ENCODE measurements around the gene HDAC10.

HDAC10 gene

DNA sequence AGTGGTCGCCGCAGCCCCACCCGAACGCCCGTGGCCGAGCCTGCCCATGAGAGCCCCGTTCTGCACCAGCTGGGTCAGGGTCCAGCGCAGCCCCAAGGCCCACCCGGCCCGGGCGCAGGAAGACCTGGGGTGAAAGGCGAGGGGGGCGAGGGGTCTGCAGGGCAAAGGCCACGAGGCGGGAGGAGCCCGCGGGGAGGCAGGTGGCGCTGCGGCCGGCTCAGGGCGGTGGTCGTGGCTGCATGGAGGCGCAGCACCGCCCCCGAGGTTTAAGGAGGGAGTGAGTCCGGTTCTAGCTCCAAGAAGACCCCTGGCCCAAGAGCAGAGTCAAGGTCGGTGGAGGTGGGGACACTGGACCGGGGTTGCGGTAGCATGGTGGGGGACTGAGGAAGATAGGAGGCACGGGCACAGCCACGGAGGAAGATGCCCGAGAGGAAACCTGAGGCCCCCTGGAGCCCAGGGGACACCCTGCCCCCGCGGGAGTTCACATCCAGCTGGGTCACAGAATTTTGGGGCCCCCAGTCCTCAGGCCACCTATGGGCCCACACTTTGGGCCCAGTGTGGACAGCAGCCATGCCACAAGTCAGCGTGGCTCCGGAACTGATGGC, 514 bp upstream of the HDAC10 start:
- no peak for TF ChIP-seq ZNF274 (IDR thresholded peaks at IDR 0.05; ENCODE audit: low read depth, low read length)
- H3K4me3 ChIP-seq (ENCODE audit: low read length), result no peak overlapping the region; the same call in 1 of the 2 replicates

DNA sequence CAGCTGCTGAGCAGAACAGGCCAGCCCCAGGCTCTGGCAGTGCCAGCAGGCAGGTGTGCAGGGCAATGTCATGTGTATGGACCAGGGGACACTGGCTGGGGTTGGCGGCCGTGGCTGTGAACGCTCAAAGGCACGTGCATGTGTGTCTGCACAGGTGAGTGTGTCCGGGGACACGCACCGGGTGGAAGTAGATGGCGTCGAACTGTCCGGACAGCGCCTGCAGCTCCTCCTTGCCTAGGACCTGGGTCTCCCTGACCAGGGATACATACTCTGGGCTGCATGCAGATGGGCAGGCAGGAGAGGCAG, 863 bp downstream of the HDAC10 start:
- peak overlapping the region; percentile 72; the same call in 1 of the 2 replicates for H3K4me3 ChIP-seq (ENCODE audit: low read length)
- TF ChIP-seq ZNF274 (IDR thresholded peaks at IDR 0.05; ENCODE audit: low read depth, low read length), result no peak

DNA sequence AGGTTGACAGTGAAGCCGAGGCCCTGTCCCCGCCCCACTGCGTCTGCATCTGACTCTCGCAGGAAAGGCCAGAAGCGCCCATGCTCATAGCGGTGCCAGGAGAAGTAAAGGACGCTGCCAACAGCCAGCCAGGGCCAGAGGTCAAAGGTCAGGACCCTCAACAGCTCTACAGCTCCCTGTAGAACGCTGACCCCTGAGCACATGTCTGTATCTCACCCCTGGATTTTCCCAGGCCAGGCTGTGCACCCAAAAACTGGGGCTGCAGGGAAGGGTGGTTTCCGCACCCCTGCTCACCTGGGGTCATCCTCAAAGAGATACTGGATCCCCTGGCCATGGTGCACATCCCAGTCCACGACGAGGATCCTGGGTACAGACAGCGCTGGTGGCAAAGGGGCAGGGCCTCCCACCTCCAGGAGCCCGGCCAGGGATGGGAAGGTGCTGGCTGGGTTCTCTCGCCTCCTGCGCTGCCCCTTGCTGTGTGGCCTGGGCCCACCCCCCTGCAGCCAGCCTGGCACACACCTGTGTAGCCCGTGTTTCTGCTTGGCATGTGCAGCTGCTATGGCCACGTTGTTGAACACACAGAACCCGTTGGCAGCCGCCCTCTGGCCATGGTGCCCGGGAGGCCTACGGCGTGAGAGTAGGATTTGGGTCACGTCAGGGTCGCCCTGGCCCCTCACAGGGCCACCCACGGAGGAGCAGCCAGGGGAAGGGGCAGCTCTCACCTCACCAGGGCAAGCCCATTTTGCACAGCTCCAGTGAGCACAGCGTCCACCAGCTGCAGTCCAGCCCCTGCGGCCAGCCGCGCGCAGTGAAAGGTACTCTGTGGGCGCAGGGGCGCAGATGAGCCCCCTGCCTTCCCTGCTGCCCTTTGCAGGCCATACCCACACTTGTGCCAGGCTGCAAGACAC, 1.5 kb downstream of the HDAC10 start:
- no peak for TF ChIP-seq ZNF274 (IDR thresholded peaks at IDR 0.05; ENCODE audit: low read depth, low read length)
- peak overlapping the region; percentile 72; the same call in 1 of the 2 replicates for H3K4me3 ChIP-seq (ENCODE audit: low read length)

DNA sequence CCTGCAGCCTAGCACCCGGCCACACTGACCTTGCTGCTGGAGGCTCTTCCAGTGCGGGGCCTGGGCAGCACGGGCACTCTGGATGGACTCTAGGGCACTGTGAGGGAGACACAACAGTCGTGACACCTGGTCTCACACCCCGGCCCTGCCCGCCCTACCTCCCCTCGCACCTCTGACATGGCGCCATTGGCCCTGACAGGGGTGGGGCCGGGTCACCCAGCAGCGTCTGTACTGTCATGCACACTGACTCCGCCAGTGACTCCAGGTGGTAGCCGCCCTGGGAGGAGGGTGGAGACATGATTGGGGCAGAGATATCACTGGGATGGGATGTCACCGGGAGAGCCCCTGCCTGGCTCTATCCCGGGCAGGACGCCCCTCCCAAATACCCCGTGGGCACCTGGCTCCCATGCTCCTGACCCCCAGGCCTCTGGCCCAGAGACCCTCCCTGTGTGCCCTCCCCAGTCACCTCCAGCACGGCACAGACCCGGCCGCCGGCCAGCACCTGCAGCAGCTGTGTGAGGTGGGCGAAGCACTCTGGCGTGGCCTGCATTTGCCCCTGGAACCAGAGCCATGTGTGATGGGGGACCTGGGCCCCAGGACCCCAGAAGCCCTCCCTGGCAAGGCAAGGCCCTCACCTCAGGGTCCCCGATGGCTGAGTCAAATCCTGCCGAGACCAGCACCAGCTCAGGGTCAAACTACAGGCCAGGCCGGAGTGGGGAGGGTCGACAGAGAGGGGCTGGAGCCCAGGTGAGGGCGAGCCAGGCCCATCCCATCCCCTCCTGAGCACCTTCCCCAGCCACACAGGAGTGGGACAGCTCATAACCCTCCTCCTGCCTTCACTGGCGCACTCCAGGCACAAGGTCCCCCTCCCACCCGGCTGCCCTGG, 2.6 kb downstream of the HDAC10 start:
- no peak overlapping the region for H3K4me3 ChIP-seq (ENCODE audit: low read length)
- no peak for TF ChIP-seq ZNF274 (IDR thresholded peaks at IDR 0.05; ENCODE audit: low read depth, low read length)

DNA sequence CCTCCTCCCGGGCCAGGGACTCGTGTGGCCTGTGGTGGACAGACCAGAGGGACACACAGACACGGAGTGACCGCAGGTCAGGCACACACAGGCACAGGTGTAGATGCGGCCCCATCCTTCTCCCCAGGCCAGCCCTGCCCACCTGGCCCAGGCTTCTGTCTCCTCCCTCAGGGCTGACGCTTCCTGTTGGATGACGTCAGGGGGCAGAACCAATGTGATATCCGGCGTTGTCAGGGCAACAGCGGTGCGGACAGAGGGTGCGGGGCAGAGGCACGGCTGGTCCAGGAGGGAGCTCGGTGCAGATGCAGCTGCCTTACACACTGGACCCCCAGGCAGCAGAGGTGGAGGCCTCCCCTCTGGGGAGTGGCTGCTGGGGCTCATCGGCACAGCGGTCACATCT, 3.3 kb downstream of the HDAC10 start:
- H3K4me3 ChIP-seq (ENCODE audit: low read length), result no peak overlapping the region
- no peak for TF ChIP-seq ZNF274 (IDR thresholded peaks at IDR 0.05; ENCODE audit: low read depth, low read length)

DNA sequence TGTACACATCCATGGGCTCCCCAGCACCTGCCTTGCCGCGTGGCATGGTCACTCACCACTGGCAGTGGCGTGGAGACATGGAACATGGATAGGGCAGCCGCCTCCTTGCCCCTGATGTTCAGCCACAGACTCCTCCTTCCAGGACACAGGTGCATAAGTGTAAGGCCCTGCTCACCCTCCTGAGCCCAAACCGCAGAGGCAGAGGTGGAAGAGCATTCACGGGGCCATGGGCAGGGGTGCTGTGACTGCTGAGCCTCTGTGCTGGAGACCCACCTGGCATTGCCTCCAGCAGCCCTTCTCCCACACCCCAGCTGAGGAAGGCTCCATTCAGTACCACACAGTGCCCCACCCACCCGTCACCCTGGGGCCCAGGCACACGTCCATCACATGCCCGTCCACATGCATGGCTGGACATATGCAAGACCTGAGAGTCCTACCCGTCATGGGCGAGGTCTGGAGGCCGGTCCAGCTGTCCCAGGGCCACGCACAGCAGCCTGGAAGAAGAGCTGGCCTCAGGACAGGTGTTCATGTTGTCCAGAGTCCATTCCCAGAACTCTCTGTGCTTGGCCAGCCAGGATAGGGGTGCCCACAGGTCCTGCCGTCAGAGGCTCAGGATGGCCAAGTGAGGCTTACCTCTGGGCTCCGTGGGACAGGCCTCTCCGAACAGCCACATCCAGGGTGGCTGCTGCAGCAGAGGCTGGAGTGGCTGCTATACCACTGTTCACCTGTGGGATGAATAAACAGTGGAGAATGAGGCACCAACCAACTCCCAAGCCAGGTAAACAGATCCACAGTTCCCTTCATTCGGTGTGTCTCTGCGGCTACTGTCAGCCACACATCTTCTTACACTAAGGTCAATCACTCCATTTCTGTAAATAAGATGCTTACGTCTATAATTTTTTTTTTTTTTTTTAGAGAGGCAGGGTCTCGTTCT, 4.6 kb downstream of the HDAC10 start:
- no peak for TF ChIP-seq ZNF274 (IDR thresholded peaks at IDR 0.05; ENCODE audit: low read depth, low read length)
- H3K4me3 ChIP-seq (ENCODE audit: low read length), result no peak overlapping the region

DNA sequence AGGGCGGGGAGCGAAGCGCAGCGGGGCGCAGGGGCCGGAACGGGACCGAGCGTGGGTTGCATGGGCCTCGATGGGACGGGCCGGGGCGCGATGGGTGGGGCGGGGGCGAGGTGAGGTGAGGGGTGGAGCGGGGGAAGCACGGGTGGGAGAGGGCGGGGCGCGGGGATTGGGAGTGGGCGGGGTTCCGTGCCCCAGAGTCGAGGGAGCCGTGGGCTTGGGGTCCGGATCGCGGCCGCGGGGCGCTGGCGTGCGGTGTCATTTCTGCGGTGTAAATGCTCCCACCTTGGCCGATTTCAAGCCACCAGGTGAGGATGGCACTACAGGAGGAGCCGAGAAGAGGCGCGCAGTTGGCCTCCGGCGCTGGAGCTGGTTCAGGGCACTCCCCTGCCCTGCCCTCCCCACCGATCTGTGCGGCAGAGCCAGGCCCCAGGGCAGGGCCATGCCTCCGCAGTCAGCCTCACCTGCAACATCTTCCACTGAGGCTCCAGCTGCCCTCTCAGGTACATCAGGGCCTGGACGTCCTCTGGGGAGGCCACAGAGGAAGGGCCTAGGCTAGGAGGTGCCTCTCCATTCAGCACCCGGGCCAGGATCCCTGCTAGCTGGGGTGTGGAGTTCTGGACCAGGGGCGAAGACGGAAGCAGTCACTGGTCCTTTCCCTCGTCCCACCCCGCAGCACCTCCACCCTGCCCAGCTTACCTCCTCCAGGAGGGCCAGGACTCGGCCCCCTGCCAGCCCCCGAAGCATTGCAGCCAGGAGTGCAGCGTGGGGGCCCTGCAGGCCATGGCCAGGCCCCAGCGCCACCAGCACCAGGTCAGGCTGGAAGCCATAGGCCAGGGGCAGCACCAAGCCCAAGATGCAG, 5.6 kb downstream of the HDAC10 start:
- no peak for TF ChIP-seq ZNF274 (IDR thresholded peaks at IDR 0.05; ENCODE audit: low read depth, low read length)
- peak overlapping the region; percentile 81 for H3K4me3 ChIP-seq (ENCODE audit: low read length)

DNA sequence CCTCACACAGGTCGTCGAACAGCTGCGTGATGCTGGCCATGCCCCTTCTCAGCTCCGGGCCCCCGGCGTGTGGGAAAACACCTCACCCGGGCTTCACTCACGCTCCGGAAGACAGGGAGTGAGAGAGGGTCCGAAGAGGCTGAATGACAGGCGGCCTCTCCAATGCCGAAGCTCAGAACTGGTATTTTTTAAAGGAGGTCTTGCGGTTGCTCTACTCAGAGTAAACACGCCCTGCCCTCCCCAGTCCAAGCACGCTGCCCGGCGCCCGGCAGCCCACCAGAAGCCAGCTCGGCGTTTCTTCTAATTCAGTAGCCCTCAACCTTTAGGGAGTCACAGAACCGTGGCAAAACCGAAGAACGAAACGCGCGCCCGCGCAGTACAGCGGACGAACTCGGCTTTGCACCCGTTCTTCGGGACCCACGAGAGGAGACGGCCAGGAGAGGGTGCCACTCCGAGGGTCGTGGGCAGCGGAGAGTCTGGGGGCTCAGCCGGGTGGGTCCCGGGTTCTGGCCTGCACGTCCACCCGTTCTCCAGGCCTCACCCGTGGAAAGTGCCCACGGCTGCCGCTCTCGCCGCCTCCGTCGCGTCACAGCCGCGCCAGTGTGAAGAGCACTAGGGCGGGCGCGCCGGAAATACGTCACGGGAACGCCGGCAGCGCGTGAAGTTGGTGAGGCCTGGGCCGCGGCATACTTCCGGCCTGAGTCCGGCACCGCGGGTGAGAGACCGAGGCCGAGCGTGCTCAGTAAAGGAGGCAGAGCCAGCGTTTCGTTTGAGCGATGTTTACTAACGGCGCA, 6.4 kb downstream of the HDAC10 start, which contains the start of gene TUBGCP6:
Gene TUBGCP6 (minus strand): TSS at position 604 of the 794 bp plus-strand sequence. CDS start 564 bp downstream, at position 40.
- TF ChIP-seq ZNF274 (IDR thresholded peaks at IDR 0.05; ENCODE audit: low read depth, low read length), result no peak
- peak within 1 kb of the TSS; percentile 81 for H3K4me3 ChIP-seq (ENCODE audit: low read length)

DNA sequence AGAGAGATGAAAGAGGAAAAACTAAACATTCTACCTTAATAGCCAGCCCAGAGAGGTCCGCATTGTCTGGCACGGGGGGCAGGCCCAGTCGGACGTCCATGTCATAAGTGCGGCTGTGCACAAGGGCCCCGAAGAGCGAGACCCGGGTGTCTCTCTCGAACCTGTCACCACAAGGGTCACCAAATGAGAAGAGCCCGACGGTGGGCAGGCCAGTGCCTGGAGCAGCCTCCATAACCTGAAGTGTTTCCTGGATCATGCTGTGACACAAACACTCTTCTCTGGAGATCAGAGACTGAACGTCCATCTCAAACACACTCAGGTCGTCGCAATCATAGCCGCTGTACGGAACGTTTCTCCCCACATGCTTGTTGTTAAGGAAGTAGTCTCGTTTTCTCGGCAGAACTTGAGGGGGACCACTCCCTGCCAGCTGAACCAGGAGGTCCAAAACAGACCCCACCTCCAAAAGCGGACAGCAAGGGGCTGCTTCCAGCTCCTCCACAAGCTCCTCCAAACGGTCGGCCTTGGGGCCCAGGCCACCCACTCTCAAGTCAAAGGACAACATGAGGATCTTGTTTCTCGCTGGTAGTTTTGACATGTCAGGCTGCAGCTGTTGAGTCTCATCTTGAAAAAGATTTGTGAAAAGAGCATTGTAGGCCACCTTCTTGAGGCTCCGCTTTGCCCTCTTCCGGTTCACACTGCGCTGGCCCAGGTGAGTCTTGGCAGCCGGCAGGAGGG, 7.2 kb downstream of the HDAC10 start:
- TF ChIP-seq ZNF274 (IDR thresholded peaks at IDR 0.05; ENCODE audit: low read depth, low read length), result no peak

DNA sequence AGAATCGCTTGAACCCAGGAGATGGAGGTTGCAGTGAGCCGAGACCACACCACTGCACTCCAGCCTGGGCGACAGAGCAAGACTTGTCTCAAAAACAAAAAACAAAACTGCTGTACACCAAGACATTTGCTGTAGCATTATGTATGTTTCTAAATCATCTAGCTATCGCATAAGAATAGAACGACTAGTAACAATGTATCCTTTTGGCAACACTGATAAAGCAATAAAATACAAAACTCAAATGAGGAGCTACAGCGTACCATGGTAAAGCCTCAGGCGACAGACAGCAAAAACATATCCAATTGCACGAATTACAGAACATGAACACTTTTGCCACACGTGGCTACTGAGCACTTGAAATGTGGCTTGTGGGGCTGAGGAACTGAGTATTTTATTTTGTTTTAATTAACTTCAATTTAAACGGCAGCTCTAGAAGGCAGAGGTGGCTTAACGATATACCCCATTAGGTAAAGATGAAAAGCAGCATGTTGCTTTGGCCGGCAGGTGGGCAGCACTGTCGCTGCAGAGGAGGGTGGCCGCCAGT, 8.6 kb downstream of the HDAC10 start:
- no peak for TF ChIP-seq ZNF274 (IDR thresholded peaks at IDR 0.05; ENCODE audit: low read depth, low read length)
- H3K4me3 ChIP-seq (ENCODE audit: low read length), result peak overlapping the region; percentile 81

More for the DNA sequence above, 7.2 kb downstream of the HDAC10 start:
- peak overlapping the region; percentile 81 for H3K4me3 ChIP-seq (ENCODE audit: low read length)

DNA sequence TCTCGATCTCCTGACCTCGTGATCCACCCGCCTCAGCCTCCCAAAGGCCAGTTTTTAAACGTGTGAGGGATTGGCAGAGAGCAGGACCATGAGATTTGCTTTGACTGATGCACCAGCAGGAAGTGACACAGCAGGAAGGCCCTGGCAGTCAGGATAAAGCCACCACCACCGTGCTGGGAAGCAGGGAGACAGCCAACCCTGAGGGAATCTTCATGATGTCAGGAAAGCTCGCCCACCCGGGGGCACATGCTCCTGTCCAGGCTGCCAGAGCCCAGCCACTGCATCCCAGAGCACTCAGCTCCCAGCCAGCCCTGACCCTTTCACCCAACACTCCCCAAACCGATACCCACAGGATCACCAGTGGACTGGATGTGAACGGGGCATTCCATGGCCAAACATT, 12.3 kb downstream of the HDAC10 start:
- no peak overlapping the region for H3K4me3 ChIP-seq (ENCODE audit: low read length)
- TF ChIP-seq ZNF274 (IDR thresholded peaks at IDR 0.05; ENCODE audit: low read depth, low read length), result no peak
